Measurements from ENCODE around the gene PTCHD1. TPM values are rescaled to one million over a fixed set of nuclear protein-coding genes. Genes with fewer than 3 reads are reported as not detected.

Gene PTCHD1
- total RNA-seq, 2 donors from 2014 or later: not detected

- H3K4me3 Mint-ChIP-seq: no peak overlapping the region
- no peaks in the 10 kb centered on the region for H3K9me3 Mint-ChIP-seq
- H3K36me3 Mint-ChIP-seq: no peaks in the 10 kb centered on the region
- no peak for DNase-seq (ENCODE audit: low spot score)
- peaks cover 4 to 5% of the 10 kb centered on the region in 2 donors for H3K4me1 Mint-ChIP-seq (ENCODE audit: low read depth in 2 of 2)
- no peak for ATAC-seq
- H3K27ac Mint-ChIP-seq: no peak overlapping the region
- peaks cover 27 to 34% of the 10 kb centered on the region in 2 donors for H3K27me3 Mint-ChIP-seq
Observed at GRCh38 chrX:23332888-23333821, 1.5 kb upstream of the PTCHD1 start.

DNA sequence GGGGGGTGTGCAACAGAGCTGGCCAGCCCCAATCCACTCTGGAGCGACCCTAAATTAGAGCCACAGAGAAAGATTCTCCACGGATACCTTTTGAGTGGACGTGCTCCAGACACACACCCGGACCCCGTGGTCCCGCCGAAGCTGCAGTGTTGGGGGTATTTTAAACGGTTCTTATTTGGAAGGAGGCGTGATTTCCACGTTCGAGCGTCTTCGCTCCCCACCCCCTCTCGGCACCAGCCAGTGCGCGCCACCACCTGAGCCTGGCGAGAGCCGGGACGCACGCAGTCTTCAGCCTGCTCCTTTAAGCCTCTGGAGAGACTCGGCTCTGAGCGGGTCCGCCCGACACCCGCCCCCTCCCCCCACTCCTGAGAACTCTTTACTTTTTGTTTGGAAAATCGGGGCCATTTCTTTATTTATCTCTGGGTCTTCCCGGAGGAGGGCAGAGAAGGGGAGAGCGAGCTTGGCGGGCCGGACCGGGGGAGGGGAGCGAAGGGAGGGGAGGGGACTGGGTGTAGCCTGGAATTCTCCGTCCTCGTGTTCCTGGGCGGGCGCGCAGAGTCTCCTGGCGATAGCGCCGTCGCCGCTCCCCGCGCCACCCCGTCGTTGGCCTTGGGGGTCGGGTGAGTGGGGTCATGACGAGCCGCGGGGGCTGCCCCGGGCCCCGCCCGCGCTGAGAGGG lies 668 bp upstream of the PTCHD1 start:
- Mint-ChIP-seq H3K9me3 (no peaks in the 10 kb centered on the region), H3K4me1 (ENCODE audit: low read depth in 2 of 2) (peaks cover 4 to 5% of the 10 kb centered on the region in 2 donors), H3K4me3 (no peak overlapping the region), H3K27ac (no peak overlapping the region), H3K36me3 (no peaks in the 10 kb centered on the region), H3K27me3 (peaks cover 25 to 34% of the 10 kb centered on the region in 2 donors)
- ATAC-seq (no peak), DNase-seq (ENCODE audit: low spot score) (no peak)

DNA sequence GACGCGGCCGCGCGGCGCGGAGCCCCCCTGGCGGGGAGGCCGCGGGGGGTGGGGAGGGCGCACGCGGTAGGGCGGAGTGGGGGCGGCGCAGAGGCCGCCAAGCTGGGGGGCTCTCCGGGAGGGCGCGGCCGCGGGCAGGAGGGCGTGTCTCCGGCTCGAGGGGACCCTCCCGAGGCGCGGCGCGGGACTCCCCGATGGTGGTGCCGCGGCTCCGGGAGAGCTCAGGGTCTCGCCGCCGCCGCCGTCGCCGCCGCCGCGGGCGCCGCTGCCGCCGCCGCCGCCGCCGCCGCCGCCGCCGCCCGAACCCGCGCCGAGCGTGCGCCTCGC lies 165 bp upstream of the PTCHD1 start:
- H3K27ac Mint-ChIP-seq: no peak overlapping the region
- peaks cover 4 to 5% of the 10 kb centered on the region in 2 donors for H3K4me1 Mint-ChIP-seq (ENCODE audit: low read depth in 2 of 2)
- H3K27me3 Mint-ChIP-seq: peaks cover 25 to 34% of the 10 kb centered on the region in 2 donors
- H3K36me3 Mint-ChIP-seq: no peaks in the 10 kb centered on the region
- no peaks in the 10 kb centered on the region for H3K9me3 Mint-ChIP-seq
- ATAC-seq (no peak), DNase-seq (ENCODE audit: low spot score) (no peak)
- no peak overlapping the region for H3K4me3 Mint-ChIP-seq

DNA sequence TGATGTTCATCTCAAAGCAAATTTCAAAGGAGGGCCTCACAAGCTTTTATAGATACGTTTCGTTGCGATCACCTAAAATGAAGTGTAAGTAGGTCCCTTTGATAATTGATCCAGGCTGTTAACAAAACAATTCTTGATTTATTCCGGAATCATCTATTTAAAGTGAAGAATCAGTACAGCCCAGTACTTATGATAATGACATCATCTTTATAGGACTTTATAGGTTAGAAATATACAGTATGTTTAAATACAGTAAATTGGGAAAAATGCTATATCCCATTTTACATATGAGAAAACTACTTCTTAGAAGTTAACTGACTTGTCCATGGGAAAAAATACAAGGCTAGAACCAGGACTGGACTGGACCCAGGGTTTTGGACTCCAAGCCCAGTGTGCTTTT lies 3.7 kb downstream of the PTCHD1 start:
- no peaks in the 10 kb centered on the region for H3K36me3 Mint-ChIP-seq
- H3K27me3 Mint-ChIP-seq: peaks cover 10 to 17% of the 10 kb centered on the region in 2 donors
- no peaks in the 10 kb centered on the region for H3K9me3 Mint-ChIP-seq
- no peaks in the 10 kb centered on the region for H3K4me1 Mint-ChIP-seq (ENCODE audit: low read depth in 2 of 2)
- H3K4me3 Mint-ChIP-seq: no peak overlapping the region
- H3K27ac Mint-ChIP-seq: no peak overlapping the region
- ATAC-seq (no peak), DNase-seq (ENCODE audit: low spot score) (no peak)

- H3K27ac Mint-ChIP-seq: no peak overlapping the region
- H3K27me3 Mint-ChIP-seq: peaks cover 0 to 15% of the 10 kb centered on the region in 2 donors
- H3K4me3 Mint-ChIP-seq: no peak overlapping the region
- ATAC-seq: no peak
- no peaks in the 10 kb centered on the region for H3K4me1 Mint-ChIP-seq (ENCODE audit: low read depth in 2 of 2)
- H3K9me3 Mint-ChIP-seq: no peaks in the 10 kb centered on the region
- no peaks in the 10 kb centered on the region for H3K36me3 Mint-ChIP-seq
- DNase-seq (ENCODE audit: low spot score): no peak
Observed at GRCh38 chrX:23341452-23341851, 6.8 kb downstream of the PTCHD1 start.

GRCh38 chrX:23344238-23344903 lies 9.7 kb downstream of the PTCHD1 start:
- Mint-ChIP-seq H3K27me3 (peaks cover 13% of the 10 kb centered on the region in 2 donors), H3K9me3 (no peaks in the 10 kb centered on the region), H3K36me3 (no peaks in the 10 kb centered on the region), H3K4me3 (no peak overlapping the region), H3K27ac (no peak overlapping the region), H3K4me1 (ENCODE audit: low read depth in 2 of 2) (no peaks in the 10 kb centered on the region)
- ATAC-seq (no peak), DNase-seq (ENCODE audit: low spot score) (no peak)

- Mint-ChIP-seq H3K4me3 (no peak overlapping the region), H3K27me3 (peaks cover 13% of the 10 kb centered on the region in 2 donors), H3K27ac (no peak overlapping the region), H3K4me1 (ENCODE audit: low read depth in 2 of 2) (no peaks in the 10 kb centered on the region), H3K9me3 (no peaks in the 10 kb centered on the region), H3K36me3 (no peaks in the 10 kb centered on the region)
- ATAC-seq (no peak), DNase-seq (ENCODE audit: low spot score) (no peak)
Observed at GRCh38 chrX:23344904-23345271, 10.2 kb downstream of the PTCHD1 start.

- H3K27me3 Mint-ChIP-seq: peaks cover 0 to 7% of the 10 kb centered on the region in 2 donors
- no peak for ATAC-seq
- DNase-seq (ENCODE audit: low spot score): no peak
- H3K4me3 Mint-ChIP-seq: no peak overlapping the region
- H3K36me3 Mint-ChIP-seq: no peaks in the 10 kb centered on the region
- no peaks in the 10 kb centered on the region for H3K4me1 Mint-ChIP-seq (ENCODE audit: low read depth in 2 of 2)
- peaks cover 11% of the 10 kb centered on the region for H3K9me3 Mint-ChIP-seq
- no peak overlapping the region for H3K27ac Mint-ChIP-seq
Observed at GRCh38 chrX:23356189-23356588, 21.5 kb downstream of the PTCHD1 start.

GRCh38 chrX:23364416-23364815 lies 29.8 kb downstream of the PTCHD1 start:
- H3K4me1 Mint-ChIP-seq (ENCODE audit: low read depth in 2 of 2): peaks cover 0 to 4% of the 10 kb centered on the region in 2 donors
- H3K4me3 Mint-ChIP-seq: no peak overlapping the region
- no peaks in the 10 kb centered on the region for H3K36me3 Mint-ChIP-seq
- H3K27me3 Mint-ChIP-seq: peaks cover 11 to 19% of the 10 kb centered on the region in 2 donors
- peaks cover 6% of the 10 kb centered on the region for H3K9me3 Mint-ChIP-seq
- H3K27ac Mint-ChIP-seq: no peak overlapping the region
- no peak for DNase-seq (ENCODE audit: low spot score)
- ATAC-seq: no peak

DNA sequence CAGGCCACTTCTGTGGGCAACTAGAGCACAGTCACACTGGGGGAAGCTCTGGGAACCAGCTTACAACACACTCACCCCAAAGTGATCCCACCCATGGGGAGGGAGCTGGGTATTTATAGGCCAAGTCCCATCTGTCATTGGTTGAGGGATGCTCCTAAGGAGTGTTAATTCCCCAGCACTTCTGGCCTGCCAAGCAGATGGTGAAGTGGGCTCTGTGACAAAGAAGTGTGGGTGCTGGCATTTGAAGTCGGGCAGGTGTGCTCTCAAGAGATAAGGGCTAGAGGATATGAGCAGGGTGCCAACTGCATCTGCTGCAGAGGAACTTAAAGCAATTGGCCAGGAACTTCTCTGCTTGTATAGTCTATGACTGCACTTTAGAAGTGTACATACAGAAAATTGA lies 30.9 kb downstream of the PTCHD1 start:
- H3K4me3 Mint-ChIP-seq: no peak overlapping the region
- peak in 1 of 2 donors; percentile 50 for ATAC-seq
- H3K4me1 Mint-ChIP-seq (ENCODE audit: low read depth in 2 of 2): peaks cover 0 to 4% of the 10 kb centered on the region in 2 donors
- H3K36me3 Mint-ChIP-seq: no peaks in the 10 kb centered on the region
- H3K27me3 Mint-ChIP-seq: peaks cover 11 to 22% of the 10 kb centered on the region in 2 donors
- H3K9me3 Mint-ChIP-seq: peaks cover 4% of the 10 kb centered on the region
- H3K27ac Mint-ChIP-seq: no peak overlapping the region
- DNase-seq (ENCODE audit: low spot score): no peak

DNA sequence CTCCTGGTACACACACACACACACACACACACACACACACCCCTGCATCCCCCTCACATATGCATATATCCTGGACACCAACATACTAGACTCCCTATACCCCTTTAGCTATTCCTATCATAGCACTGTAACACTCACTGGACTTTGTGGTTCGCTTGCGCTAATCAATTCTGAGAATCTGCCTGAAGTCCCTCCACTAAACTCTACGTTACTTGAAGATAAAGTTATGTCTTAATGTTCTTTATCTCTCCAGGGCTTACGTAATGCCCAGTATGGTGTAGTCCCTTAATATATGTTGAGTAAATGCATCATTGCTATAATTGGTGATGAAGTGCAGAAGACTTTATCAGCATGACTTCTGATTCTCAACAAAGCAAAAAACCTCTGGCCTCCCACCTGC lies 32.3 kb downstream of the PTCHD1 start:
- ATAC-seq (no peak), DNase-seq (ENCODE audit: low spot score) (no peak)
- H3K36me3 Mint-ChIP-seq: no peaks in the 10 kb centered on the region
- no peak overlapping the region for H3K27ac Mint-ChIP-seq
- peaks cover 0 to 4% of the 10 kb centered on the region in 2 donors for H3K4me1 Mint-ChIP-seq (ENCODE audit: low read depth in 2 of 2)
- H3K9me3 Mint-ChIP-seq: no peaks in the 10 kb centered on the region
- H3K27me3 Mint-ChIP-seq: peaks cover 11 to 19% of the 10 kb centered on the region in 2 donors
- no peak overlapping the region for H3K4me3 Mint-ChIP-seq

DNA sequence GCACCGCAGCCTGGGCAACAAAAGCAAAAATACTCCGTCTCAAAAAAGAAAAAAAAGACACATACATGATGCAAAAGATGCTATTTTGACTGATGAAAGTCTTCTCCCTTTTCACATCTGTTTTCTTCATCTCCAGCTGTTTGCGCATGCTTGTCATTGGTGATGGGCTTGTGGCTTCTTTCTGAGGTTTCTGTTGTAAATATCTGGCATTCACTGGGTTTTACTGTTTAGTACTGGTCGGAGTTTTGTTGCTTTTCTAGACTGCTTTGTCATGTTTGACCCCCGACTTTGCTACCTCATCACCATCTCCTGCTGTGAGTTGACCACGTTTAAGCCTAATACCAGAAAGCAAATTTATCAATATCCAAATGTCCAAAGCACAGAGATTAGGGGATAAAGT lies 34.4 kb downstream of the PTCHD1 start:
- ATAC-seq (no peak), DNase-seq (ENCODE audit: low spot score) (no peak)
- Mint-ChIP-seq H3K4me1 (ENCODE audit: low read depth in 2 of 2) (peaks cover 0 to 4% of the 10 kb centered on the region in 2 donors), H3K36me3 (no peaks in the 10 kb centered on the region), H3K9me3 (no peaks in the 10 kb centered on the region), H3K27ac (no peak overlapping the region), H3K4me3 (no peak overlapping the region), H3K27me3 (peaks cover 11 to 24% of the 10 kb centered on the region in 2 donors)

DNA sequence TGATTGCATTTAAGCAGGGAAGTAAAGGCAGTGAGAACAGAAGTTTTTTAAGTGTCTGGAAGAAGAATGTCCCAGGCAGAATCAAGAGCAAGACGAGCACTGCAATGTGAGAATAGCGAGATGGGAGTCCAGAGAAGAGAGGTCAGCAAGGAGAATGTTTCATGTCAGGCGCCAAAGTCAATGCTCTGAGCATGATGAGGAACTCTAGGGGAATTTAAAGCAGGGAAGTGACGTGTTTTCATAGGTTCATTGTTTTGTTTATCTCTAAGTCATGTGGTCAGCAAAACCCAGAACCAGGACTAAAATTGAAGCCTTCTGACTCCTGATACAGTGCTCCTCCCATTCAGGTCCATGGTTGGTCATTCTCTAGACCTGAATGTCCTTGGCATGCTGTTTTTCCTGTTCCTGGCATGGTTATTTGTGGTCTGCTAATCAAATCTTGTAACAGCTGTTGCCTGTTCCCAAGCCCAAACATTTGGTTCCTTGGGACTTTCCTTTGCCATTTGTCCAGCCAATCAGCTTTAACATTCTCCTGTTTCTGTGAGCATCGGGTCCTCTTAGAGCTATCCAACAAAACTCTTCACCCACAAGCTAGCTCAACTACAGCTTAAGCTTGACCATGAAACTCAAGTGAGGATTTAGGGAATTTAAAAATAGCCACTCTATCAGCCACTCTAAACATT lies 37.7 kb downstream of the PTCHD1 start:
- H3K4me3 Mint-ChIP-seq: no peak overlapping the region
- H3K27me3 Mint-ChIP-seq: peaks cover 0 to 15% of the 10 kb centered on the region in 2 donors
- no peak overlapping the region for H3K27ac Mint-ChIP-seq
- no peaks in the 10 kb centered on the region for H3K9me3 Mint-ChIP-seq
- H3K4me1 Mint-ChIP-seq (ENCODE audit: low read depth in 2 of 2): no peaks in the 10 kb centered on the region
- no peak for DNase-seq (ENCODE audit: low spot score)
- no peak for ATAC-seq
- H3K36me3 Mint-ChIP-seq: no peaks in the 10 kb centered on the region
